HG02571 (cell line): ENCODE measurements around the gene TRA2B.

Experiments used
- ATAC-seq: cut with Tn5 transposase; IDR thresholded peaks from one replicate; pipeline ENCODE4 v1.9.1; 2021; ENCODE audit warnings: mild to moderate bottlenecking, moderate library complexity; ENCODE audit not compliant: unreplicated experiment

TRA2B gene

GRCh38 chr3:185937689-185938374, at the start of gene TRA2B:
Gene TRA2B, minus strand, starts transcription at chr3:185938014. Its CDS starts 154 bp downstream, at chr3:185937860.
- ATAC-seq = peak; percentile 92

DNA sequence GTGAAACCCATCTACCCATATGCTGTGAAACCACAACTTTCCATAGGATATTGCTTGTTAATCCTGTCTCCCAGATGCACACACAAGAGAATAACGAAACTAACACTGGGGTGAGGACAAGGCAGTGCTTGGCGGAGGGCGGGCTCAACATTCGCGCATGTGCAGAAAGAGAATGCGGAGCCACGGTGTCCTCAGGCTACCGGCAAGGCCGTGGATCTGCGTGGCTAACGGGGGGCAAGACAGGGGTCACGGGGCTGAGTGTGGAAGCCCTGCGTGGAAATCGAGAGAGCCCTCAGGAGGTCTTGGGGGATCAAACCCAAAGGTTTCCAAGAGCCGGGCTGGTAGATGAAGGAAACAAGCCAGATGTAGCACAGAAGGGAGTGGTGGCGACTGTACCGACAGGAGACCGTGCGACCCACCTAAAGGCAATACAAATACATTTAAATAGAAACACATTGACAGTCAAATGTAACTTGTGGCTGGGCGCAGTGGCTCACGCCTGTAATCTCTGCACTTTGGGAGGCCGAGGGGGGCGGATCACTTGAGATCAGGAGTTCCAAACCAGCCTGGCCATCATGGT, 48.5 kb upstream of the TRA2B start:
- ATAC-seq = no peak

- no peak for ATAC-seq
Observed at GRCh38 chr3:185984203-185984602, 46.4 kb upstream of the TRA2B start.

DNA sequence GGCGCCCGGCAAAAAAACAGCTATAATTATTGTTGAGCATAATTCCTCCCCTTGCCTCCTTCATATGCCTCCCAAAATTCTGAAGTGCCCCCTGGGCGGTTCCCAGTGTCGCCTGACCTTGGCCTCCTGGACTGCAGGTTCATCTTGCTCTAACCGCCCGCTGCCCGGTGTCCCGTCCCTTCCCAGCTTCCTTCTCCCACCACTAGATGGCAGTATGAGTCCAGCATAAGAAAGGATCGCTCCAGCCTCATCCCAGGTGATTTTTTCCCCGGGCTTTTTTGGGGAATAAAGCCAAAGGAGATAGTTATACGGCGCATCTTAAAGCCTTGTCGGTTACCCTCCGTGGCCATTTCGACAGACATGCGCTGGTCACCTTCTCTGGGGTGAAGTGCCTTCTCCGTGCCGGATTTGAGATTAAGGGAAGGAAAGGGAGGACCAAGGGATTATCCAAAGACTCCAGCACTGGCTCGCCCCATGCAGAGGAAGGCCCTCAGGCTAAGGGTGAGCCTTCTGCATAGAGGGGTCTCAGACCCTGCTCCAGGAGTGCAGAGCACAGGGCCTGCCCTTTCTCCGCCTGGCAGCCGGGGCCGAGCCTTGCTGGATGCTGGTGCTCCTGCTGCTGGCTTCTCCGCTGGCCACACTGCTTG, 45.8 kb upstream of the TRA2B start:
- ATAC-seq = no peak

DNA sequence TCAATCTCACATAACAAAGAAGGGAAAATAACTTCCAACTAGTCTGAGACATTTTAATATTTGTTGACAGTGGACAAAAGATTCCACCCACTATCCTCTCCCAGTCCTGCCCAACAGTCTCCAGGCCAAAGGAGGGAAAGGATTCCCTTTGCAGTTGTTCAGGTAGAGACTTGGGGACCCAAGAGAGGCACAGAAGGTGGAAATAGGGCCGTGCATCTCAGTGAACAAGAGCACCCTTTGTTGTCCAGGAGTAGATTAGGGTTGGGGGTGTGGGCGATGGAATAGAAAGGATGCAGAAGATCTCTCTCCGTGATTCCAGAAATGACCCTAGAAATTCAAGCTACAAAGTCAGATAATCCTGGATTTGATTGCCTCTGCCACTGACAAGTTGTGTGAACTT, 44.8 kb upstream of the TRA2B start:
- no peak for ATAC-seq

DNA sequence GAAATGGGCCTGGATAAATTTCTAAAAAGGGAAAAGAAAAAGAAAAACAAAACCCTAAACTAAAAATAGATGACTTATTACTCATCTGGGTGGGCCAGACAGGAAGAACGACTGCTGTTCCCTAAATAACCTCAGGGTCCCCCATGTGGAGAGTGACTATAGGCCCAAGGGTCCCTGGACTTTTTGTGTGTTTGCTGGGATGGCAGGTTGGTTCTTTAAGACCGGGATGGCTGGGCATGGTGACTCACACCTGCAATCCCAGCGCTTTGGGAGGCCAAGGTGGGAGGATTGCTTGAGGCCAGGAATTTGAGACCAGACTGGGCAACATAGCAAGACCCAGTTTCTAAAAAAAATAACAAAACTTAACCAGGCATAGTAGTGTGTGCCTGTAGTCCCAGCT, 43.8 kb upstream of the TRA2B start:
- ATAC-seq = no peak

GRCh38 chr3:185979721-185980121, 41.9 kb upstream of the TRA2B start:
- no peak for ATAC-seq

DNA sequence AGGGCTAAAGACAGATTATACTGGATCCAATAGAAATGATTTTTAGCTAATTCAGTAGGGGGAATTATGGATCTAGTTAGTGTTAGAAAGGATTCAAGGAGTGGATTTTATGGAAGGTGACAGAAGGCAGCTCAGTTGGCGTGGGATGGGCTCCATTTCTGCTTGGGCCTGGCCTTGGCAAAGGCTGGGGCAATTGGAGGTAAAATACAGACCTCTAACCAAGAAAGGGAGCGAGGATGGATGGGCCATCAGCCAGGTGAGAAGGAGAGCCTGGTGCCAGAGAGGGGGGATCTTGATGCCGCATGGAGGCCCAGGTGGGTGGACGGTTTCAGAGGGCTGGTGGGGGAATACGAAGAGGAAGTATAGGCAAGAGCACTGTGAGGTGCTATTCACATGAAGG, 40.7 kb upstream of the TRA2B start:
- ATAC-seq = no peak

- ATAC-seq = no peak
Observed at GRCh38 chr3:185977679-185978040, 39.8 kb upstream of the TRA2B start.

- ATAC-seq = peak; percentile 63
Observed at GRCh38 chr3:185976977-185977678, 39.3 kb upstream of the TRA2B start.

DNA sequence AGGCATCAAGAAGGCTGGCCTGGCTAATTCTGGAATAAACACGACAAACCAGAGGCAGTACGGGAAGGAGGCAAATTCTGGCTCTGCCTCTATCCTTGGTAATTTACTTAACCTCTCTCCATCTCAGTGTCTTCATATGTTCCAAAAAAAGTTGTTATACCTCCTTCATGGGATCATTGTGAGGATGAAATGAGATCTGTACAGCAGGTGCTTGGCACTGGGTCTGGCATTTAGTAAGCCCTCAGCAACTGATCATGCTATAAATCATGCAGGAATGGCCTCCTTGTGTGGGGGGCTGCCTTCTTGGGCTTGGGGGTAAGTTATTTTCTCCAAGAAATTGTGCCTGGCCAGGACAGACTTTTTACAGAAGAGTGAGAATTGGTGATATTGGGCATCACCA, 38.3 kb upstream of the TRA2B start:
- ATAC-seq = no peak

GRCh38 chr3:185971579-185971978, 33.8 kb upstream of the TRA2B start:
- no peak for ATAC-seq

GRCh38 chr3:185968168-185968567, 30.4 kb upstream of the TRA2B start:
- no peak for ATAC-seq

DNA sequence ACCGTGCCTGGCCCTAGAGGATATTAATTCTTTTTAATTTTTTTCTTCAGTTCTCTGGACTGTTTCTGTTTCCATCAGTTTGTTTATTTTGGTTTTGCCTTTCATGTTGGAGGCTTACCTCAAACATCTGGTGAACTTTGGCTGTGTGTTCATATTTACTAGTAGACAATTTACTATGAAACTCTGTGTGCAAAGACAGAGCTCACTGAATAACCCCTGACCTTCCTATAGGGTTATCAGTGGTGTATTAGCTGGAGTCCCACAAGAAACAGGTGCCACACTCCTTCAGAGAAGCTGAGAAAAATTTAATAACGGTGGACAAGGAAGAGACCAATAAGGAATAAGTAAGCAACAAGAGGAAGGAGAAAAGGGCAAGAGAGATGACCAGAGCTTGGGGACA, 28.8 kb upstream of the TRA2B start:
- no peak for ATAC-seq

- no peak for ATAC-seq
Observed at GRCh38 chr3:185965496-185965895, 27.7 kb upstream of the TRA2B start.

- ATAC-seq = no peak
Observed at GRCh38 chr3:185961675-185962232, 23.9 kb upstream of the TRA2B start.

GRCh38 chr3:185960522-185961288, 22.9 kb upstream of the TRA2B start:
- ATAC-seq = no peak

- ATAC-seq = no peak
Observed at GRCh38 chr3:185959609-185960521, 22.1 kb upstream of the TRA2B start.

GRCh38 chr3:185958626-185959025, 20.8 kb upstream of the TRA2B start:
- ATAC-seq = no peak

DNA sequence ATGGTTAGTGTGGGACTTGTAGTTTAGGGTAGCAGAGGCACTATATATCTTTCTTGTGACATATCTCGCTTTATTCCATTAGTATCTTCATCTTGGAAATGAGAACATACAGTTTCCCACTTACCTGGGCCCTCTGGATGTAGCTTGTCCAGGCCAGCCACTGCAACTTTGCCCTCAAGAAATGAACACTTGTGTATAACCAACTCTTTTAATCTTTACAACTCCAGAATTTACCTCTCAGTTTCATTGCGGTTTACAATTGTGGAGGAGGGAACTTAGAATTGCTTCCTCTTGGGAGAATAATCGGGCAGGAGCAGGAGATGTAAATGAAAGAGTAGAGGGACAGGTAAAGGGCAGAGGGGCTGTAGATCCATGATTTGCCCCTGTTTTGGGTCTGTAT, 18.4 kb upstream of the TRA2B start:
- no peak for ATAC-seq
